GM19397 (cell line): ENCODE results near the gene WDTC1.
"Not testable (repeated sequence)": the region's sequence is repeated elsewhere in the genome, so short reads cannot be mapped to it uniquely, and the experiment has no call there.

Experiments used
- ATAC-seq: cut with Tn5 transposase; IDR thresholded peaks from one replicate; pipeline ENCODE4 v1.9.1; 2021; ENCODE audit warnings: mild to moderate bottlenecking, moderate library complexity; ENCODE audit not compliant: unreplicated experiment

Gene WDTC1

GRCh38 chr1:27246194-27246593 lies 11.8 kb downstream of the WDTC1 start:
- no peak for ATAC-seq

DNA sequence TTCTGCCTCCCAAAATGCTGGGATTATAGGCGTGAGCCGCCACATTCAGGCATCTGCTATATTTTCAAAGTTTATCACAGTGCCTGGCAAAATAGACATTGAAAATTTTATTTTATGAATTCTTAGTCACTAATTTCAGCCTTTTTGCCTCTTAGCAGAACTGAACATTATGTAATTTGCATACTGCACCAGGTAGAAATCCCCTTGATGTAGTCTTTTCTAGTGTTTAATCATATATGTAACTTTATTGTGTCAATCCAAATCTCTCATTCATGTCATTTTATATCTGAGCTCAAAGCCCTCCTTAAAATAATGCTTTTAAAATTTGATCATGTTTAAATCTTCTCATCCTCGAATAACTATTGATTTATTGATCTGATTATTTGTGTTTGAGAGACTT lies 19.2 kb downstream of the WDTC1 start:
- ATAC-seq = no peak

GRCh38 chr1:27255136-27255535 lies 20.7 kb downstream of the WDTC1 start:
- ATAC-seq = no peak

- no peak for ATAC-seq
Observed at GRCh38 chr1:27257155-27257554, 22.7 kb downstream of the WDTC1 start.

DNA sequence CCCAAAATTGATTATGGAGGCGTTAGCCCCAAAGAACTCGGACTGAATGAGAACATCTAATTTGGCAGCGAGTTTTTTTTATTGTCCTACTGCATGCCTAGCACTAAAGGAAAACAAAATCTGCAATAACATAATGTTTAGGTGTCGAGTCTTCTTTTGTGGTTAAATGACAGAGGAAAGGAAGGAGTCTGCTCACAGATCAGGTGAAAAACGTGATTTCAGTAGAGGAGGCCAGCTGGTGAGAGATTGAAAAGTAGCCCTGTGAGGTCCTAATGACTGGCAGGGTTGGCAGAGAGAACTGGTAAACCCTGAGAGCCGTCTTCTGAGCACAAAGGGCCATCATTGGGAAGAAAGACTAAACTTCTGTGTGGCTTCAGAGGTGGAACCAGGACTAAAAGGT lies 24.2 kb downstream of the WDTC1 start:
- no peak for ATAC-seq

- ATAC-seq = no peak
Observed at GRCh38 chr1:27267153-27267552, 32.7 kb downstream of the WDTC1 start.

DNA sequence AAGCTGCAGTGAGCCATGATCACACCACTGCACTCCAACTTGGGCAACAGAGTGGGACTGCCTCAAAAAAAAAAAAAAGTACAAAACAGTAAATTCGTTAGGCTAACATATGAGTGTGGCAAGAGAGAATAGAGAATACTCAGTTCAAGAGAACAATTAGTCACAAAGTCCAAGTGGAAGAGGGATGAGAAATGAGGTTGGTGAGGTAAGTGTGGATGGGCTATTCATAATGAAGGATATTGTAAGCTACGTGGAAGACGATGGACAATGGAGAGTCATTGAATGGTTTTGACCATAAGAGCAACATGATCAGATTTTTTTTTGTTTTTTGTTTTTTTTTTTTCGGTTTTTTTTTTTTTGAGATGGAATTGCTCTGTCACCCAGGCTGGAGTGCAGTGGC lies 34.8 kb downstream of the WDTC1 start:
- ATAC-seq = no peak

- no peak for ATAC-seq
Observed at GRCh38 chr1:27274204-27274603, 39.8 kb downstream of the WDTC1 start.

DNA sequence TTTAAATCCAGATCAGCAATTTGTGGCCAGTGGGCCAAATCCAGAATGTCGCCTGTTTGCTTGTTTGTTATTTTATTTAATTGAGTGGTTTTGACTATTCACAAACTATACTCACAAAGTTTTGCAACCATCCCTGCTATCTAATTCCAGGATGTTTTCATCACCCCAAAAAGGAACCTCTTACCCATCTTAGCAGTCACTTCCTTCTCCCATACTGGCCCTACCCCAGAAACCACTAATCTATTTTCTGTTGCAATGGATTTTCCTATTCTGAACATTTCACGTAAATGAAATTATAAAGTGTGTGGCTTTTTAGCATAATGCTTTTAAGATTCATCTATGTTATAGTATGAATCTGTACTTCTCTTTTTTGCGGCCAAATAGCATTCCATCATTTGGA lies 41.3 kb downstream of the WDTC1 start:
- no peak for ATAC-seq

GRCh38 chr1:27284425-27285273 lies 50.2 kb downstream of the WDTC1 start:
- no peak for ATAC-seq

DNA sequence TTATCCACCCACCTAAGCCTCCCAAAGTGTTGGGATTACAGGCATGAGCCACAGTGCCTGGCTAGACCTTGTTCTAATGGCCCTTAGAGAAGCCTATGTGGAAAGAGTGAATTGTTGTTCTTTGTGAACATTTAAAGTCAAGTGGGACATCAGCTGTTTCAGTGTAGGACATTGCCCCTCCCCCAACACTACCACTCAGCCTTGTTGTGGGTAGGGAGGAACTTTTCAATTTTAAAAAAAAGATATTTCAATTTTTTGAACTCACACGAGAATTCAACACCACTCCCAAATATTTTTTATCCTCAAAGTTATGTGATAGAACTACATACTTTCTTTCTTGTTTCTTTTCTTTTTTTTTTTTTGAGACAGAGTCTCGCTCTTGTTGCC lies 50.8 kb downstream of the WDTC1 start:
- ATAC-seq = no peak

DNA sequence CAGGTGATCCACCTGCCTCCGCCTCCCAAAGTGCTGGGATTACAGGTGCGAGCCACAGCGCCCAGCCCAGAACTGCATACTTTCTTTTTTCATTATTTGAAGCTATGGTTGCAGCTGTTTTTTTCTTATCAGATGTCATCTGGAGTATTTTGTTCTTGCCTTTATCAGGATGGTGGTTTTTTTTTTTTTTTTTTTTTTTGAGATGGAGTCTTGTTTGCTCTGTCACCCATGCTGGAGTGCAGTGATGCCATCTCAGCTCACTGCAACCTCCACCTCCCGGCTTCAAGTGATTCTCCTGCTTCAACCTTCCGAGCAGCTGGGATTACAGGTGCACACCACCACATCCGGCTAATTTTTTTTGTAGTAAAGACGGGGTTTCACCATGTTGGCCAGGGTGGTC lies 51.4 kb downstream of the WDTC1 start:
- not testable (repeated sequence) for ATAC-seq

GRCh38 chr1:27289125-27289524 lies 54.7 kb downstream of the WDTC1 start:
- ATAC-seq = not testable (repeated sequence)

GRCh38 chr1:27290581-27290980 lies 56.1 kb downstream of the WDTC1 start:
- no peak for ATAC-seq

- ATAC-seq = no peak
Observed at GRCh38 chr1:27292106-27292505, 57.7 kb downstream of the WDTC1 start.

GRCh38 chr1:27293915-27294314 lies 59.5 kb downstream of the WDTC1 start:
- ATAC-seq = no peak

DNA sequence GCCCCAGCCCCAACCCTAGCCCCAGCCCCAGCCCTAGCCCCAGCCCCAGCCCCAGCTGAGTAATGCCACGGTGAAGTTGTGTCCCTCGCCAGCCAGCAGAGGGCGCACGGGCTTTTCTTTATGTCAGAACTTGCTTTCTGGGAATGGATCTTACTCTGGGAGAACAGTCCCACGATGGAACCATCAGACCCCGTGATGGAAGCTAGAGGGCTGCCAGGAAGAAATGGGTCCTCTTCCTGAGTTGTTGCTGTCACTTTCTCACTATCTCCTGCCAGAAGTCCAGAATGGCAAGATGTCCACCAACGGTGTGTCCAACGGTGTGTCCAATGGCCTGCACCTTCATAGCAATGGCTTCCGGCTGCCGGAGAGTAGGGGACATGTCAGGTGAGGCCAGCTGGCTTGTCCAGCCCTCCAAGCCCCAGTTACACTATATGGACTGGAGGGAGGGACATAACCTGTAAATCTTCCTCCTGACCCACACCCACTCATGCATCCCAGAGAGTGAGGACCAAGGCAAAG lies 62.4 kb downstream of the WDTC1 start:
- no peak for ATAC-seq

- ATAC-seq = no peak
Observed at GRCh38 chr1:27297903-27298302, 63.5 kb downstream of the WDTC1 start.

DNA sequence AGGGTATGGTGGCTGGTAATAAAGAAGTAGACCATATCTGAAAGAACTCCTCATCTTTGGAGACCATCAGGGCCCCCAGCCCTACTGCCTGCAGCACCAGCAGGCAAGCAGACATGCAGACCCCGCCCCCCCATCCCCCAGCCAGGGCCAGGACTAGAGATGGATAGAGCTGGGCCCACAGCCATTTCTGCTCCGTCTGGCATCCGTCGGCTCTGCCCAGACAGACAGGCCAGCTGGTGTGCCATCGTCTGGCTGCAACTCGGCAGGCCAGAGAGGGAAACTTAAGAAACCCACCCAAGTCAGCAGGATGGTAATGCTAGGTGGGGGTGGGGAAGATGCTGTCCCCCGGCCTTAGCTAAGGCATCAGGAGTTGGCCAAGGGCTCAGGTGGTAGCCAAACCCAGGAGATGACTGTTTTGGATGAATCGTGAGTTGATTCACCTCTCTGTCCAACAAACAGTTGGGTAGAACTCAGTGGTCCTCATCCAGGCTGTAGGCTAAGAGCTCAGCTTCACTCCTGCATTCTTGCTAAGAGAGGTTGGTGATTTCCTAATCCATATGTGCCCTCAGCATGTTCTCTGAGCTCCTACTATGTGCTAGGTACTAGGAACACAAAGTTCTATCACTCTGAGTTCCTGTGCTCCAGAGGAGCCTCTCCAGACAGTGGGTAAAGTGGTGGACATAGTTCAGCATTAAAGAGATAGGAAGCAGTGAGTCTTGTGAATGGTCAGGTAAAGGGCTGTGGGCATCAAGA lies 64.4 kb downstream of the WDTC1 start:
- ATAC-seq = no peak

DNA sequence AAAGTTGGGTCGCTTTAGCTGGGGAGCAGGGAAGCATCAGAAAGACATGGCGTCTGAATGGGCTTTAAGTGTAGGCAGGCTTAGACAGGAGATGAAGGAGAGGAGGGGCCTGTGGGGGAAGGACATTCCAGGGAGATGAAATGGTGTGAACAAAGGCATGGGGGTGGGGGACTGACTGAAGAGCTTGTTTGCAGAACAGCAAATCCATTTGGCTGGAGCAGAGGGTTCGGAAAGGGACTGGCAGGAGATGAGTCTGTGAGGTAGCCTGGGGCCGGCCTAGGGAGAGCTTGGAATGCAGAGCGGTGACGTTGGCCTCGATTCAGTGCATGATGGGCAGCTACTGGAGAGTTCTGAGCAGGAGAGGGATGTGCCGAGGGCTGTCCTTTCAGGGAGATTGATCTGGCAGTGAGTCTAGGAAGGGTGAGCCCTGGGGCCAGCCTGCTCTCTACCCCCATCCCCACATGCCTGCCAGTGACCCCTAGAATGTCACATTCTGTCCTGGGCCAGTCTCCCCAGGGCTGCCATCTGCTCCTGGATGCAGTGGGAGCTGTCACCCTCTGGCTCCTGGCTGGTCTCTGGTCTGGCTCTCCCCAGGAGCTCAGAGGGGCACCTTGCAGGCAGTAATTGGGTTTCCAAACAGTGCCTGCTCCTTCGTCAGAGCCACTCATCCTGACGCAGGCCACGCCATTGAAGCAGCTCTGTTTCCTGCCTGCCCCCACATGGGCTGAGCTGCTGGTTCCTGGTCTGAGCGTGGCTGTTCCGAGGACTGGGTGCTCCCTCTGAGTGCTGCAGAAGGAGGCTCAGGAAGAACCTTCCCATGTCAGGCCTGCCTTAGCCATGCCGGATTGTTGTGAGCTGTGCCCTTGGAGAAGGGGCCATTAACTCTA lies 65.2 kb downstream of the WDTC1 start:
- no peak for ATAC-seq
